IMR-90 (cell line): ENCODE data around the gene SLC5A1.

Experiments used
- BHLHE40 ChIP-seq: fragments of 150-350 bp; IDR thresholded peaks from 2 replicates; pipeline ENCODE4 v1.6.1; 2016; ENCODE audit warnings: mild to moderate bottlenecking, low read depth, low read length
- CHD1 ChIP-seq: IDR thresholded peaks from 2 replicates; pipeline ENCODE4 v1.6.1; 2012; ENCODE audit warnings: low read depth, low read length, improper control_type of control experiment
- CTCF ChIP-seq: conservative IDR thresholded peaks from 2 replicates; pipeline ENCODE4 v1.5.1; 2012; ENCODE audit warnings: mild to moderate bottlenecking, low read depth, low read length, improper control_type of control experiment
- NFE2L2 ChIP-seq: fragments of 150-350 bp; IDR thresholded peaks from 2 replicates; pipeline ENCODE4 v1.6.1; 2016; ENCODE audit warnings: low read depth, mild to moderate bottlenecking, low read length
- POLR2A ChIP-seq: IDR thresholded peaks from 2 replicates; pipeline ENCODE4 v1.6.1; 2012; ENCODE audit warnings: mild to moderate bottlenecking, low read depth, low read length
- SMC3 ChIP-seq: fragments of 150-350 bp; IDR thresholded peaks from 2 replicates; pipeline ENCODE4 v1.6.1; 2016; ENCODE audit warnings: low read depth, mild to moderate bottlenecking, antibody characterized with exemption, low read length, moderate library complexity
- USF2 ChIP-seq: fragments of 150-350 bp; IDR thresholded peaks from 2 replicates; pipeline ENCODE4 v1.6.1; 2017; ENCODE audit warnings: mild to moderate bottlenecking, antibody characterized with exemption, low read length, low read depth

GRCh38 chr22:32067613-32068012 is 24.6 kb downstream of the SLC5A1 start:
- TF ChIP-seq CTCF (no peak), NFE2L2 (no peak), POLR2A (no peak), BHLHE40 (no peak), CHD1 (no peak), SMC3 (no peak), USF2 (no peak)
